Suppressor macrophage (primary cell): Measurements from ENCODE around the gene RIOX2.
"Not testable (repeated sequence)": the region's sequence is repeated elsewhere in the genome, so short reads cannot be mapped to it uniquely, and the experiment has no call there.

ENCODE experiments used
- DNase-seq, 4 experiments: peaks; one replicate each; pipeline ENCODE4 v3.0.0-alpha.2; 2020 to 2022
- total RNA-seq, 17 experiments: gene quantifications; one replicate each; lab custom pipeline; 2026; ENCODE audit warnings: mixed read lengths in 6 of 17, inconsistent platforms in 3 of 17; lab: John Stamatoyannopoulos, UW

The RIOX2 gene
- total RNA-seq: 3.3 to 25.3 (median 14.0) reads per million in 17 experiments

DNA sequence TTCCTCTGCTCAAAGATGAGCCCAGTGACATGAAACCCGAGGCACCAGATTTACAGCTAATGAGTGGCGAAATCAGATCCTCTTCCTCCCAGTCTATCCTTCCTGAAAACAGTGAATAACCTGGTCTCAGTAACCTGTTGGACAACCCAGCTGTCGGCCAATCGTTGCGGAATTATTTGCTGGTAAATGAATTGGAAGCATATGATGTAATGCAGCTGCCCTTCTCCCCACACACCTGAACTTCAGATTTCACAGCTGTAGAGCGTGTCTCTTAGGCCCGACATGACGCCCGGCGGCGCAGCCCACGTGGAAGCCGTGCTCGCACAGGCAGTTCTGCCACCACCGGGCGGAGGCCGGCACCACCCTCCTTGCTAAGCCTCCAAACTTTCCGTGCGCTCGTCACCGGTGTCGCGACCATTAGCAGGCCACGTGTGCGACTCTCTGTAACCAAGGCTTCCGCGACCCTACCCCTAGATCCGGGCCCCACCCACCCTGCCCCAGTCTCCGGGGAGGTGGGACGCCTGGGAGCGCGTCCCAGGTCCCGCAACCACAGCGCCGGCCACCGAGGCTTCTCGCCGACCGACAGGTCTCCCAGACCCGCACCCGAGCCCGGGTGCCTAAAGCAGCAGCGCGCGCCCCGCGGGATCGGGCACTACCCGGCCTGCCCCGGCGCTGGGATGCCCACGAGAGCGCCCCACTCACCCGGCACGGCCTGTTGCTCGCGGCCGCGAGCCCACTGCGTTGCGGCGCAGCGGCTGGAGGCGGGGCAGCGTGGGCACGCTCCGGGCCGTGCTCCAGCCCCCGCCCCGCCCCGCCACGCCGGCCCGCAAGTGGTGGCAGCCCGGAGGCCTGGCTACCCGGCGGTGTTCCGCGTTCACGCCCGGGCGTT, at the start of gene RIOX2:
RIOX2 (minus strand) TSS at position 753 of the 889 bp plus-strand sequence. CDS start 4,838 bp downstream, outside the sequence.
- peak; percentile 78 to 94 (median 86) for DNase-seq

DNA sequence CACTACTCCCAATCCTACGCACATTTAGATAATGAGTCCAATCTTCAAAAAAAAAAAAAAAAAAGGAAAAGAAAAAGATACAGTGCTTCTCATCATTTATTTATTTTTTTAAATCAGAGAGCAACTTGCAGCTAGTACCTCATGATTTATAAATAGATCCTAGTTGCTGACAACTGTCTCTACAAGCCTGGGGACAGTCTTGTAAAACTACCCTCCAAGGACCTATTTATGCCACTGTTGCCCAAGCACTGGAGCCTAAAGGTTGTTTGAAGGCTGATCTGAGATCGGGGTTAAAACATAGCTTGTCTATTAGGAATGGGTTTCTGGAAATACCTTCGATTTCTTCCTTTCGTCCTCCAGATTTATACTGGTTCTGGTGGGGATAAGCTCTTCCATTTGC, 48.2 kb upstream of the RIOX2 start:
- no peak for DNase-seq

DNA sequence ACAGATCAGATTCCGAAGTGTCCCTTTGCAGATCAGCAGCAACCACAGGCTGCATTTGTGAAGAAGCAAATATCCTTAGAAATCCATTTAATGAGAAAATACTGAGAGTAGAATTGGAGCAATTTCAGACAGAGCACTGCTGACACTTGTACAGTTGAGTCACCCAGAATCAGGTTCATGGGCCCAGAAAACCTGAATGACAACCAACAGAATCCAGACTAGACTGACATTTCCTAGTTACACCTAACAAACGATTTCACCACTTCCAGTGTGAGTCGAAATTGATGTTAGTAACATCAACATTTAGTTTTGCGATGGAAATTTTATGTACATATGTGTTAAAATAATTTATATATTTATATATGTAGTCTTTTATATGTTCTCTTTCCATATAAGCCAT, 46.1 kb upstream of the RIOX2 start:
- DNase-seq: no peak

DNA sequence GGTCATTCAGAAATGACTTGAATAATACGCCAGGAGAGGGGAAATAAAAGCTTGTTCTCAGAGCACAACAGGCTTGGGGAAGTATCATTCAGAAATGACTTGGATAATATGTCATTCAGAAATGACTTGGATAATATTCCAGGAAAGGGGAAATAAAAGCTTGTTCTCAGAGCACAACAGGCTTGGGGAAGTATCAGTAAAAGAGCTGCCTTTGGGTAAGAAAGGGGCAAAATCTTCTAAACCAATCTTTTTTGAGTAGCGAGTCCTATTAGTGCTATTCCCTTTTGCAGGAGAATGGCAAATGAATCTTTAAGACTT, 42.0 kb upstream of the RIOX2 start:
- peak; percentile 6 to 45 (median 18) for DNase-seq

DNA sequence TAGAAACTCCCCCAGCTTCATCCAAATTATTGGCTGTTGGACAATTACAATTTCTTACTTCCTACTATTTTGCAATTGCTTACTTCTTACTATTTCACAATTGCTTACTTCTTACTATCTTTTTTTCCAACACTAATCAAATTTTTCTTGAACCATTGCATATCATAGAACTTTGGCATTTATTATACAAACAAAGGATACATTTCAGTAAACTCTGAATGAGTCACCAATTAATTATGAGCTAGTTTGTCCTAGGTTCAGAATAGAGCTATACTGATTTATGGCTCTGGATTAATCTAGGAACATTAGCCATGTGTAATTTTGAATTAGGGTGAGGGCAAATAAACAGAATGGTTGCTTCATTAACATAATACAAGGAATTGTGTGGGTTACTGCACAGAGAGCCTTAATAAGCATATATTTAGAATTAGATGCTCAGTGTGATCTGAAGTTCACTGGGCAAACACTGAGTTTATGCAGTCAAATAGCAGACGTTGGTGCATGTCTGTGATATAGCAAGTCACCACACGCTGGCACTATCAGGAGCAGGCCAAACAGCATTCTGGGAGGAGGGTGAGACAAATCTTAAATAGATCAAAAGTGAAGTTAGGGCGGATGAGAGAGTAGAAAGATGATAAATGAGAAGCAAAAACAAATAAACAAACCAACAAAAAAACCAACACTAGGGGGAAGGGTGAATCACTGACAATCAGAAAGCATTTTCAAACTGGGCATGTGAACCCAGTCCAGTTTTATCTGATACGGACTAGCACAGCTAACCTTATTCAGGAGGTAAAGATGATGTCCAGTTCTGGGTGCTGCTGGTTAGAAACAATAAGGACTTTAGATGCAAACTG, 41.4 kb upstream of the RIOX2 start:
- DNase-seq: peak in 2 of 4 experiments; percentile 13 to 40

DNA sequence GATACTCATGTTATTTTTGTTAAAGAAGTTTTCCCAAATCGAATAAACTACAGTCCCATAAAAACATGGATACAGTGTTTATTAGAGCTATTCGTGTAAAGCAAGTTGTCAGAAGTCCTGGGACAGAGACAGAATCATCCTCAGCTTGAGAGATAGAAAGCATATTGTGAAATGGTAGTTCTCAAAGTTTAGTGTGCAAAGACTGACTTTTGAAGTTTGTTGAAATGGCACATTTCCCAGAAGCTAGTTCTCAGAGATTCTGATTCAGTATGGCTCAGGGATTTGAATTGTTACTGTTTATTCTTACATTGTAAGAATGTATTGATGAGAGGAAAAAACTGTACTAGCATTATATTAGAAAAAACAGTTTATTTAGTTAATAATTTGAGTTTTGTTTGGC, 40.7 kb upstream of the RIOX2 start:
- peak in 2 of 4 experiments; percentile 3 to 14 for DNase-seq

DNA sequence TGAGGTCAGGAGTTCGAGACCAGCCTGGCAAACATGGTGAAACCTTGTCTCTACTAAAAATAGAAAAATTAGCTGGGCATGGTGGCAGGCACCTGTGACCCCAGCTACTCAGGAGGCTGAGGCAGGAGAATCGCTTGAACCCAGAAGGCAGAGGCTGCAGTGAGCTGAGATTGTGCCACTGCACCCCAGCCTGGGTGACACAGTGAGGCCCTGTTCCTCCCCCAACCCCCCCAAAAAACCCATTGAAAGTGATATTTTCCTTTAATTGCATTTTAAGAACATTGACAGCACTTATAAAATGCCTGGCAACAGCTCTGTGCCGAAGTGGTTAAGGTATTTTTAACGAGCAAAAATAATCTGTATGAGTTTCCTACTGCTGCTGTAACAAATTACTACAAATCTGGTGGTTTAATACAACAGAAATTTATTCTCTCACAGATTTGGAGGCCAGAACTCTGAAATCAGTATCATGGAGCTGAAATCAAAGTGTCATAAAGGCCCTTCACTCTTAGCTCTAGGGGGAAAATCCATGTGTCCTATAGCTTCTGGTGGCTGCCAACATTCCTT, 38.7 kb upstream of the RIOX2 start:
- not testable (repeated sequence) for DNase-seq

DNA sequence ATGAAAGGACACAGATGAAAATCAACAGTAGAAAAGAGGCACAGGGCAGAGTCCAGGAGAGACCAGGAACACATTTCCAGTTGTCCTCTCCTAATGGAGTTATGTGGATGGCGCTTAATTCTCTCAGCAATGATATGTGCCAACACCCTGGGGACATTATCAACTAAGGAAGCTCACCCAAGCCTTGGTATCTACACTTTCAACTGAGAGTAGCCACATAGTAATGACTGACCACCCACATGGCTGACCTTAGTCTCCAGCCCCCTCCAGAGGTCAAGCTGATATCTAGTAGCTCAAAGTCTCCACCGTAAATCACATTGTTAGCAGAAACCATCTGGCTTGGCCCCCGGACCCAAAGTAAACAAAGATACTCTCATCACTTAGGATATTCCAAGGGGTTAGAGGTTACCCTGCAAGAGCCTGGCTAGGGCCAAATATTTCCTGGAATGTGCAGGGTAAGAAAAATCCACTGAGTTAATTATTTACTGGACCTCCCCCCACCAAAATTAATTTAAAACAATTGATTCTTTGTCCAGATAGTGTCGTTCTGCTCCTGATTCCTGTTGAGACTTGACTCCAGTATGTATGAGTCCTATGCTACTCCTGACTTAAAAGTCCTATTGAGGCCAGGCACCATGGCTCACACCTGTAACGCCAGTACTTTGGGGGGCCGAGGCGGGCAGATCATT, 38.1 kb upstream of the RIOX2 start:
- DNase-seq: no peak

DNA sequence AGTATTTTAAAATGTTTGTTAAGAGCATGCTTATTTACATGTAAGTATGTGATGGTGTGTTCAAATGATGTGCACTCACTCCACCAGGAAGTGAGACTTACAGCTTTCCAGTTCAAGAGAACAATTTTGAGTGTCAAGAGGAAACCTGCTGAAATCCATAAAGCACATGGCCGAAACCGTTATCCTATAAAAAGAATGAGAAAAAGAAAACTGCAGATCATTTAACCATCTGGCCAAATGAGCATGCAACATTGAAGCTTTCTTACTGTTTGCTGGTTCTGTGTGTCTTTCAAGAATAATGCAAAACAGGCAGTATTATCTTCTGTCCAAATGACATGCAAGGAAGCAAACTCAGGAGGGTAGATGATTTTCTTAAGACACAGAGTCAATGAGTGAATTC, 36.6 kb upstream of the RIOX2 start:
- DNase-seq: no peak

DNA sequence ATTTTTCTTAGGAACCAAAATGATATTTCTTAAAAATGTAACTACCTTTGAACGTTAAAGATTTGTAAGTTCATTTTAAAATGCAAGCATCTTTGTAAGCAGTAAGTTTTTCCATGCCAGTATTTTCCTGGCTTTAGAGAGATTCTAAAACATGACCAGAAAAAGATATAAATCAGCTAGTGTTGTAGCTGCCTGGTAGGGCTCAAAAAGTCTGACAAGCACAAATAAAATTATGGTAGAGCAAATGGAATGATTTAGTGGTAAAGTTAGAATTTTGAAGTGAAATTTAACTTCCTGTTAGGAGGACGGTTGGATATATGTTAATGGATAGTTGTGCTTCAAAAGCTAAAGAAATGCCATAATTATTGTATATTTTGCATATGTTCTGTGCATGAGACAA, 33.2 kb upstream of the RIOX2 start:
- no peak for DNase-seq

DNA sequence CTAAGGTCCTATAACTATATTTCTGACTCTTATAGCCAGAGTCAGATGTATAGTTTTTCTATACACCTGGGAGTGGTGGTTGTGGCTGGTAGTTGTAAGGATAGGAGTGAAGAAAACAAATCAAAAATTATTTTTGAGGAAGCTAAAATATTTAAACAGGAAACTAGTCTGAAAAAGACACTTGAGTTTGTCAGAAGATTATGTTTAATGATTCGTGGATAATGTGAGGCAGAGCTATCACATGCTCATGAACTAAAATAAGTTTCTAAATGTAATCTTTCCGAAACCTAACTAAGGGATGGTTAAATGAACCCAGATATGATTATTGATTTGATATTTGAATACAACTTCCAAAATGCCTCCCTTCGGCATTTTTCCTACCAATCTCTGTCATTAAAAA, 32.5 kb upstream of the RIOX2 start:
- no peak for DNase-seq

DNA sequence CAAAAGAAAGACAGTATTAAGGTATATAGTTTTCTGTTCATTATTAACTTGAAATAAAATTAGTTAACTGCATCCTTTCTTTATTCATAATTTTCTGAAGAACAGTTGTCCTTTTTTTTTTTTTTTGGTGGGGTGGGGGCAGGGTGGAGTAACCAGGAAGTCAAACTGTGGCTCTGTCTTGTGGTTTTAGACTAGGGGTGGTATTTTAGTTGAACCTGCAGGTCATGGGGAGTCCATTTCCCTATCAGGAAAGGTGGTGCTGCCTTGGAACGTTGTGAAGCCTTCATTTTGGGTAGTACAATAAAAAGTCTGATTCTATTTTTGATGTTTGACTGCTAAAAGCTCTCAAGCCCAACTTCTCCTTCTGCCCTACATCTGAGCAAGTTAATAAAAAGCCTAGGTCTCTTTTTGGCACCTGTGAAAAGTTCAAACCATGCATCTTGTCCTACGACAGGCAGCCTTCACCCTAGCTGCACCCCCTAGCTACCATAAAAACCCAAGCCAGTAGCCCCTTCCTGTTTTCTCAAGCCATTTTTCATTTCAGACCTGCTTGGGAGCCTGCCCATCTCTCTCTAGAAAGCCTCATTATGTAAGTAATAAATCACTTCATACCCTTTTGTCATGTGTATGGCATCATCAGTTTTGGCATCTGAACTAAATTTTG, 31.2 kb upstream of the RIOX2 start:
- no peak for DNase-seq

DNA sequence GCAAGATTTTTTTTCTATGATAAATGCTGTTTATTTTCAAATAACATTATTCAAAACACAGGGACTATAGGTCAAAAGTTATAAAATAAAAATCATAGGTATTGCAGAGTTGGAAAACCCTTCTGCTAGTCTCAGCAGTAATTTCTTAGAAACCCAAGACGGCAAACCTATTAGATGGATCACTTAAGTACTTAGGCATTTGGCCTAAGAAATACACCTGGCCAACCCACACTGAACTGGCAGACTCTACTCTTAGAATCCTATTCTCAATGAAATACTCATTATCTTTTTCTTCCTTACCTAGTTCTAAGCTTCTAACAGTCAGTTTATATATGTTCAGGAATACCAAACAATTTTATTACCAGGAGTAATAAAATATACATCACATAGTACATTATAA, 30.5 kb upstream of the RIOX2 start:
- DNase-seq: no peak

DNA sequence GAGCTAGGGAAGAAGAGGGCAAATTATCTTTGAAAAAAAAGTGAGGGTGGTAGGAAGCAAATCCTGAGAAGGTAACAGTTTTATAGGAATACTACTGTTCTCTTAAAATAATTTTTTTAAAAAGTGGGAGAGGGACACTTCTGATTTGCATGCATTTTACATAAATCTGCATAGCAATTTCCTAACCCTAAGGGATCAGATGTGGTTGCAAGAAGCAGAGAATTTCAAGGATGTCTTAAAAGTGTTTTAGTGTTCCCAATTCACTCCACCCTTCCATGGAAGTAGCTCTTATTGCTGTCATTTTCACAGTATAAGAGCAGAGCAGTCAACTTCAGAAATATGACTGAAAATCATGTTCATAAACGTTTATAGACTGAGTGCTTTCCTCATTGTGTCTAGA, 27.8 kb upstream of the RIOX2 start:
- no peak for DNase-seq

DNA sequence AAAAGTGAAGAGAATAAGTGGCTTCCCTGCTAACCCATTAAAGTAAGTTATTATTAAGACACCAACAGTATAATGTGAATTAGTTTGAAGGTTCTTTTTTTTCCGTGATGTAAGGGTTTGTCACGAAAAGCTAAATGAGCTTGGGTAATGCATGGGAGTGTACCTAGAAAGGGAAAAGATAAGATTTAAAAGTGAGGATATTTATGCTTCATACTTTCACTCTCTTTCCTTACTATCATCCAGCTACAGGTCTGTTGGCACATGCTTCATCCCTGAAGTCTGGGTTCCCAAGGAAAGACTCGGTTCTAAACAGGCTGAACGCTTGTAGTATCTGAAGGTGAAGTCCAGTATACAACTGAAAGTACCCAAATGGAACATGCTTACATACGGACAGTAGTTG, 26.9 kb upstream of the RIOX2 start:
- no peak for DNase-seq

DNA sequence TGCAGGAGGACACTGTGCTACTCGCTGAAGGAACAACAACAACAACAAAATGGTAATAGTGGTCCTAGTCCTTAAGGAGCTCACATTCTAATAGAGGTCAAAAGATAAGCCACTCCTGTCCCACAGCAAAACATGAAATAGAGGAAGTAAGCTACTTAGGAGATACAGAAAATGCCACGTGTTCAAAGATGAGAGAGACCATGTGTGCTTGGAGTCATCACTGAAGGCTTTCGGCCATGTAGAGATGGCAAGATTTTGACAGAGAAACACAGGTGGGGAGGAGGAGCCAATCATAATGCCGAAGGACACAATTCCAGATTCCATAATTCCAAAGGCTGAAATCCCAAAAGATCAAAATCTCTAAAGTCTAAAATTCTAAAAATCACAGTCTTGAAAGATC, 24.8 kb upstream of the RIOX2 start:
- no peak for DNase-seq

DNA sequence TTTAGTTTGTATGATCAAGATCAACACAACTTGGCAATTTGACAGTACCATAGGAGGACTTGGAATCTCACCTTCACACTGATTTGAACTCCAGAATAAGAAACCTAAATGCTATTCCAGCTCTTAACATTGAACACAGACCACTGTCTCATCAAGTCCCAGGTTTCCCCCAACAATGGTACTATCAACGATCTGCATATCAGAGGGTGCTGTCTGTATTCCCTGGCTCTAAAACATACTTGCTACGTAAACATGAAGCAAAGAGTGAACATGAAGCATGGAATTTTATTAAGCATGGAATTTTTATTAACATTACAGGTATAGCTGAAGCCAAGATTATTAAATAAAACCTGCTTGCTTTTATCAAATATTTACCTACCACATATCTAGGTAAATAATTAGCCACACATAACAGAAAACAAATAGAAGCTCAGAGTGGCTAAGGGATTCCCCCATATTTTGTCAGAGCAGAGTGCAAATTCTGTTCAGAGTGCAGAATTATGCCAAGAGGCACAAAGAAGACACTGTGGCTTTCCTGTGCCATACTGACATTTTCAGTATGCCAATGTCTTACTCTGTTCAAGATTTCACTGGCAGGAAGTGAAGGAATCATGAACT, 22.2 kb upstream of the RIOX2 start:
- no peak for DNase-seq

DNA sequence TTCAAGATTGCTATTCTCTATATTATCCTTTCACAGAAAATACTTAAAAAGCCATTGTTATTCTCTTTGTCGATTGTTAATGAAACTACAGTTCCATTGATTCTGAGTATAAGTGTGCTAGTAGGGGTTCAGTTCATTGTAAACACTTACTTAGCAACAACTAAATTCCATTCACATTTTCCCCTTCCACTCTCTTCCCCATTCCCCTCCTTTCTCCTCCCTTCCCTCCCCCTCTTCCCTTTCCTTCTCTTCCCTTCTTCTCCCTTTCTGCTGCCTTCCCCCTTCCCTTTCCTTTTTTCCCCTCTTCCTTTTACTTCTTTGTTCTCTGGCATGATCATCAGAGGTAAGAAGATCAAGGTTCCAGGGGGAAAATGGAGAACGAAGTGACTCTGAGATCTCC, 21.3 kb upstream of the RIOX2 start:
- DNase-seq: no peak

DNA sequence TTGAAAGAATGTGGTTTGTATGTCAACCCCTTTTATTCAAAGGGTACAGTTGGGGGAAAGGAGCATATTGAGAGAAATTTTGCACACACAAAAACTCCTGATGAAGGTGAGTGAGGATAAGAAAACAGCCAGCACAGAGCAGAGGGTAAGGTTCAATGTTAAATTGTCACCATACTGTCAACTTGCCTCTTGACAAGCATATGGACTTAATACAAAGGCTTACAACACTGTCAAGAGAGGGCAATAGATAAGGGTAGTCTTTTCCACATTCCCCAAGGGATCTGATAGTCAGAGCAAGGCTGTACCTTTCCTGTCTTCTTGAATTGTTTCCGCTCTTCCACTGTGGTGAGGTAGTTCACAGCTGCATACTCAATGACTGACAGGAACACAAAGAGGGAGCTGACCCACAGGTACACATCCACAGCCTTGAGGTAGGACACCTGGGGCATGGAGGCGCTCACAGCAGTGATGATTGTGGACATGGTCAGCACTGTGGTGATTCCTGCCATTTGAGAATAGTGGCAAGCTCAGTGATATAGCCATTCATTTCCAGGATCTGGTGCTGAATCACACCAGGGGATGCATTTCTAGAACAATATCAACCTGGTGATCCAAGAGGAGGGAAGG, 20.4 kb upstream of the RIOX2 start:
- no peak for DNase-seq

DNA sequence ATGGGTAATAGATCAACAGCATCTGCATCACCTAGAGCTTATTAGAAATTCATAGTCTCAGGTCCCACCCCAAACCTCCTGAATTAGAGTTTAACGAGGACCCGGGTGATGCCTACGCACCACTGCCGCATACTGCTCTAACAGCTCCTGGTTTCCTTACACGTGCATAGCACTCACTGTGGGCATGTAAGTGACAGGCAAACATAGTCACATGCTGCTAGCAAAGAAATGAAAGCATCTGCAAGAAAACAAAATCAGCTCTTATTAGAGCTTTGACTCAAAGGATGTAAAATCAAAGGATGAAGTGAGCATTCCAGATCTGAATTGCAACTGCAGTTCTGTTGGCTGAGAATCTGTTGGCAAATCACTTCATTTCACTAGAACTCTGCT, 19.1 kb upstream of the RIOX2 start:
- no peak for DNase-seq

DNA sequence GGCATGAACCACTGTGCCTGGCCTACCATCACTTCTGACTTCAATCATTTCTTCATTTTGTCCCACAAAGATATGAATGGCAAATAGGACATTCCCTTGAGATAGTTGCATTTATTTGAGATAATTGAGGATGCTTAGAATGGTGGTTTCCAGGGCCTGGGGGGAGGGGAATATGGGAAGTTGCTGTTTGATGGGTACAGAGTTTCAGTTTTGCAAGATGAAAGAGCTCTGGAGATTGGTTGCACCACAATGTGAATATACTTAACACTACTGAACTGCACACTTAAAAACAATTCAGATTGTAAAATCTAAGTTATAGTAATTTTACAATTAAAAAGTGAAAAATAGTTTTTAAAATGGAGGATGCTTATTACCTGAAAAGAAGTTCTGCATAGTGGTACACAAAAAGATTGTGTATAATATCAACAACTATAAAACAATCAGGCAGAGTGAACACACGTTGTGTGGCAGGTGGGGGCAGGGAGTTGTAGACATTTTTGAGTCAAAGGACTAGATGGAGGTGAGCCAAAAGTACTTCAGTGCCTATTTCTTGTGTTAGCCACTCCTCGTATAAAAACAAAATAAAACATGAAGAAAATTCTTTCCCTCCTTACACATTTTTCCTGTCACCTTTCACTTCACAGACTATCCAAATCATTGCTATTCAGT, 18.5 kb upstream of the RIOX2 start:
- DNase-seq: peak in 2 of 4 experiments; percentile 17 to 25
